Mesothelial cell of epicardium (in vitro differentiated cells): ENCODE results near the gene CCR5AS.

ENCODE experiments used
- DNase-seq, 2 experiments: peaks; one replicate each; pipeline ENCODE4 v3.0.0; 2021; ENCODE audit warnings: low spot score in 2 of 2; ENCODE audit not compliant: unreplicated experiment in 2 of 2
- H3K27ac Mint-ChIP-seq: 2 replicates; pipeline ENCODE4 v1.8.0; 2021; ENCODE audit warnings: mixed read lengths
- H3K27me3 Mint-ChIP-seq: 2 replicates; pipeline ENCODE4 v1.8.0; 2021; ENCODE audit warnings: low read depth, mixed read lengths
- H3K36me3 Mint-ChIP-seq: 2 replicates; pipeline ENCODE4 v1.8.0; 2021; ENCODE audit warnings: mixed read lengths
- H3K4me1 Mint-ChIP-seq: 2 replicates; pipeline ENCODE4 v1.8.0; 2021; ENCODE audit warnings: mixed read lengths
- H3K4me3 Mint-ChIP-seq: 2 replicates; pipeline ENCODE4 v1.8.0; 2021; ENCODE audit warnings: mild to moderate bottlenecking, moderate library complexity, mixed read lengths
- H3K9me3 Mint-ChIP-seq: 2 replicates; pipeline ENCODE4 v1.8.0; 2021; ENCODE audit warnings: mixed read lengths
- TF ChIP-seq, protein P1 (sequence below): fragments of 200-600 bp; sonication (generic); IDR thresholded peaks from one replicate; pipeline ENCODE4 v1.5.0; 2021; ENCODE audit warnings: antibody characterized with exemption; ENCODE audit not compliant: unreplicated experiment

The CCR5AS gene

DNA sequence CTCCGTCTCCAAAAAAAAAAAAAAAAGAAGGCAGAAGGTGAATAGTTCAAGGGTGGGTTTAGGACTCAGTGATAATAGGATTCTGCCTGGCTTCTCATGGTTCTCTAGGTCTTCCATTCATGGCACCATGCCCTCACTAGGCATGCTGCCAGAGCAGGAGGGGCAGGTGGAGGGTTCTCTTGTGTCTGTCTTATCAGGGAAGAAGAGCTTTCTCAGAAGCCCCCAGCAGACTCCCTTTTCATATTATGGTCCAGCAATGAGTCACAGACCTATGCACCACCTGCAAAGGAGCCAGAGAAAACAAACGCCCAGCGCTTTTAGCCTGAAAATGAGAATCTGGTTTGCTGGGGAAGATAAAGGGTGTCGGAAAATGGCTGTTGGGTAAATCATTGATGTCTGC lies 50.0 kb downstream of the CCR5AS start:
- Mint-ChIP-seq H3K4me3 (no peak overlapping the region), H3K4me1 (no peaks in the 10 kb centered on the region), H3K36me3 (no peaks in the 10 kb centered on the region), H3K27ac (no peak overlapping the region), H3K9me3 (no peaks in the 10 kb centered on the region), H3K27me3 (peaks cover 83% of the 10 kb centered on the region)
- no peak for DNase-seq
- TF ChIP-seq, protein P1, sequence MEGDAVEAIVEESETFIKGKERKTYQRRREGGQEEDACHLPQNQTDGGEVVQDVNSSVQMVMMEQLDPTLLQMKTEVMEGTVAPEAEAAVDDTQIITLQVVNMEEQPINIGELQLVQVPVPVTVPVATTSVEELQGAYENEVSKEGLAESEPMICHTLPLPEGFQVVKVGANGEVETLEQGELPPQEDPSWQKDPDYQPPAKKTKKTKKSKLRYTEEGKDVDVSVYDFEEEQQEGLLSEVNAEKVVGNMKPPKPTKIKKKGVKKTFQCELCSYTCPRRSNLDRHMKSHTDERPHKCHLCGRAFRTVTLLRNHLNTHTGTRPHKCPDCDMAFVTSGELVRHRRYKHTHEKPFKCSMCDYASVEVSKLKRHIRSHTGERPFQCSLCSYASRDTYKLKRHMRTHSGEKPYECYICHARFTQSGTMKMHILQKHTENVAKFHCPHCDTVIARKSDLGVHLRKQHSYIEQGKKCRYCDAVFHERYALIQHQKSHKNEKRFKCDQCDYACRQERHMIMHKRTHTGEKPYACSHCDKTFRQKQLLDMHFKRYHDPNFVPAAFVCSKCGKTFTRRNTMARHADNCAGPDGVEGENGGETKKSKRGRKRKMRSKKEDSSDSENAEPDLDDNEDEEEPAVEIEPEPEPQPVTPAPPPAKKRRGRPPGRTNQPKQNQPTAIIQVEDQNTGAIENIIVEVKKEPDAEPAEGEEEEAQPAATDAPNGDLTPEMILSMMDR, result no peak

DNA sequence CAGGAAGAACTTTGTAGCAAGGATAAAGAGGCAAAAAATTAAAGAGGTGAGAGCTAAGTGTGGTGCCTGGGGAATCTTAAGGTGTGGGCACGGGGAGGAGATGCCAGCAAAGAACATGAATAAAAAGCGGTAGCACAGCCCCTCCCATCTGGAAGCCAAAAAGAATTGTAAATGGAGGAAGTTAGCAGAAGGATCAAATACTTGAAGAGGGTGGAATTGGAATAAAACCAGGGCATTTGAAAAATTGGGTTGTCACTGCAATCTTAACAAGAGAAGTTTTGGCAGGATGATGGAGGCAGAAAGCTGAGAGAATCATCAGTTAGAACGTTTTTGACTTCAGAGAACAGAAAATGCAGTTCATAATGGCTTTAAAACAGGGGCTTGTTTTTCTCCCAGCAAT lies 50.6 kb downstream of the CCR5AS start:
- H3K4me3 Mint-ChIP-seq, result no peak overlapping the region
- no peak for DNase-seq
- H3K27ac Mint-ChIP-seq, result no peak overlapping the region
- no peaks in the 10 kb centered on the region for H3K36me3 Mint-ChIP-seq
- H3K27me3 Mint-ChIP-seq, result peaks cover 88% of the 10 kb centered on the region
- TF ChIP-seq, protein P1, result no peak
- no peaks in the 10 kb centered on the region for H3K4me1 Mint-ChIP-seq
- H3K9me3 Mint-ChIP-seq, result no peaks in the 10 kb centered on the region

DNA sequence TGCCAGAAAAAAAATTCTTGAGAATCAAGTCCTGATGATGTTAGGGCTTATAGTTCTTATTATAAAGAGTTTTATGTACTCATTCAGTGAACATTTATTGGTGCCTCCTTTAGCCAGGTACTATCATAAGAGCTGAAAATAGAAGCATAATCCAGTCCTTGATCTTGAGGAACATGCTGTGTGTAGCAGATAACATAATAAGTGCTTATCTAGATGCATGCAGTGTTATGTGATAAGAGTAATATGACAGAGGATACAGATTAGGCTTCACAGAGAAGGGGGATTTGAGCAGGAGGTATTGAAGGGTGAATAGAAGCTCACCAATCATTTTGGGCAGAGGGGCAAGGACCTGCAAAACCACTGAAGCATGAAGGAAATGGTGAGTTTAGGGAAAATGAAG lies 51.9 kb downstream of the CCR5AS start:
- Mint-ChIP-seq H3K27me3 (peaks cover 91% of the 10 kb centered on the region), H3K4me3 (no peak overlapping the region), H3K27ac (no peak overlapping the region), H3K4me1 (no peaks in the 10 kb centered on the region), H3K9me3 (no peaks in the 10 kb centered on the region), H3K36me3 (no peaks in the 10 kb centered on the region)
- TF ChIP-seq, protein P1, result no peak
- no peak for DNase-seq

DNA sequence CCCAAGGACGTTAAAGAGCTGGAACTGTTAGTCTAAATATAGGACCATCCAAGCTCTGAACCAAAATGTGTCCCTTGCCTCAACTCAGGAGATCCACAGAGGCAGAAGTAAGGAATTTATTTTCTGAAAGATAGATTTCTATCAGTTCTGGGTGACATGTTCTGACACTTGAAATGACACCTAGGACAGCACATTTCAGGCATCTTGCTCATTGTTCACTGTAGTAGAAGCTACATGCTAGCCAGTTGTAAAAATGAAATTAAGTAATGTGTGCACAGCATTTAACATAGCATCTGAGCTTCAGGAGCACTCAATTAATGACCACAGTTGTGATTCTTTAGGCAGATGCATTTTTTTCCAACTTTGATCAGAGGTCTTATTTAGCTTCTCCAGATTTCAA lies 52.4 kb downstream of the CCR5AS start:
- Mint-ChIP-seq H3K4me1 (no peaks in the 10 kb centered on the region), H3K9me3 (no peaks in the 10 kb centered on the region), H3K27ac (no peak overlapping the region), H3K36me3 (no peaks in the 10 kb centered on the region), H3K4me3 (no peak overlapping the region), H3K27me3 (peaks cover 91% of the 10 kb centered on the region)
- TF ChIP-seq, protein P1, result no peak
- no peak for DNase-seq

DNA sequence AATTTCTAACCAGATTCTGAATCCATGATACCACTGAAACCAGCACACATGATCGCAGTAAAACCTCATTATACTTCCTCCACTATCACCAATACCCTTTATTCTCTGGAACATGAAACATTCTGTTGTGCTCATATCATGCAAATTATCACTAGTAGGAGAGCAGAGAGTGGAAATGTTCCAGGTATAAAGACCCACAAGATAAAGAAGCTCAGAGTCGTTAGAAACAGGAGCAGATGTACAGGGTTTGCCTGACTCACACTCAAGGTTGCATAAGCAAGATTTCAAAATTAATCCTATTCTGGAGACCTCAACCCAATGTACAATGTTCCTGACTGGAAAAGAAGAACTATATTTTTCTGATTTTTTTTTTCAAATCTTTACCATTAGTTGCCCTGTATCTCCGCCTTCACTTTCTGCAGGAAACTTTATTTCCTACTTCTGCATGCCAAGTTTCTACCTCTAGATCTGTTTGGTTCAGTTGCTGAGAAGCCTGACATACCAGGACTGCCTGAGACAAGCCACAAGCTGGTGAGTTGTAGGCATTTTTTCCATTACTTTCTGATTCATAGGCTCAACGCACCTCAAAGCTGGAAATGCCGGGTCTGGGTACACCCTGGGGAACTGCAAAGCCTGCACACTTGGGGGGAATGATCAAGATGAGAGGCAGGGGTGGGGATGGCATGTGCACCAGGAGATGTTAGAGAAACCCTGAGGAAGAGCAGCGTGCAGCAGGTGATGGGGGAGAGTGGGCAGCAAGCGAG lies 53.0 kb downstream of the CCR5AS start, which contains the start of gene CCR2:
CCR2 (plus strand) TSS at position 465 of the 764 bp plus-strand sequence. CDS start 3,417 bp downstream, outside the sequence.
- H3K4me3 Mint-ChIP-seq, result no peak within 1 kb of the TSS
- TF ChIP-seq, protein P1, result no peak
- no peak within 1 kb of the TSS for H3K27ac Mint-ChIP-seq
- H3K9me3 Mint-ChIP-seq, result peaks cover 3% of the 10 kb centered on the region
- peaks cover 88% of the 10 kb centered on the region for H3K27me3 Mint-ChIP-seq
- no peaks in the 10 kb centered on the region for H3K36me3 Mint-ChIP-seq
- H3K4me1 Mint-ChIP-seq, result no peaks in the 10 kb centered on the region
- DNase-seq, result no peak

DNA sequence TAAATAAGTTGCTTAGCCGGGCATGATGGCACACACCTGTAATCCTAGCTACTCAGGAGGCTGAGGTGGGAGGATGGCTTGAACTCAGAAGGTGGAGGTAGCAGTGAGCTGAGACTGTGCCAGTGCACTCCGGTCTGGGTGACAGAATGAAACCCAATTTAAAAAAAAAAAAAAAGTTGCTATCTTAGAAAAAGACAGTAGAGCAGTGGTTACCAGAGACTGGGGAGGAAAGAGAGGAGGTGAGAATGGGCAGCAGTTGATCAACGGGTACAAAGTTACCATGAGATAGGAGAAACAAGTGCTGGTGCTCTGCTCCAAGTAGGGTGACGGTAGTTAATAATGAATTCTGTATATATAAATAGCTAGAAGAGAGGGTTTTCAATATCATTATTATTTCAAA lies 53.8 kb downstream of the CCR5AS start:
- Mint-ChIP-seq H3K4me3 (no peak overlapping the region), H3K36me3 (no peaks in the 10 kb centered on the region), H3K27ac (no peak overlapping the region), H3K9me3 (peaks cover 8% of the 10 kb centered on the region), H3K27me3 (peaks cover 83% of the 10 kb centered on the region), H3K4me1 (no peaks in the 10 kb centered on the region)
- DNase-seq, result no peak
- TF ChIP-seq, protein P1, result no peak
